Esophagus (tissue), 2 donors: Measurements from ENCODE around the gene NALF2. TPM values are rescaled to one million over a fixed set of nuclear protein-coding genes. Genes with fewer than 3 reads are reported as not detected.

ENCODE experiments used
- H3K27ac ChIP-seq, 2 donors: one replicate each; pipeline ENCODE4 v1.5.1; 2013; ENCODE audit warnings: low read depth in 2 of 2, mild to moderate bottlenecking in 2 of 2, inconsistent platforms in 1 of 2, low read length in 1 of 2, moderate library complexity in 1 of 2
- H3K27me3 ChIP-seq, 2 donors: one replicate each; pipeline ENCODE4 v1.6.1; 2013; ENCODE audit warnings: low read length in 2 of 2, control low read depth in 1 of 2, mild to moderate bottlenecking in 1 of 2; ENCODE audit not compliant: insufficient read depth in 2 of 2, control insufficient read depth in 1 of 2
- H3K36me3 ChIP-seq, 2 donors: one replicate each; pipeline ENCODE4 v1.6.1; 2013; ENCODE audit warnings: low read length in 1 of 2; ENCODE audit not compliant: control insufficient read depth in 2 of 2, insufficient read depth in 2 of 2
- H3K4me1 ChIP-seq, 2 donors: one replicate each; pipeline ENCODE4 v1.6.1; 2013; ENCODE audit warnings: low read length in 1 of 2; ENCODE audit not compliant: control insufficient read depth in 2 of 2, insufficient read depth in 2 of 2
- H3K4me3 ChIP-seq, 2 donors: one replicate each; pipeline ENCODE4 v1.5.1; 2013; ENCODE audit warnings: low read length in 2 of 2, mild to moderate bottlenecking in 2 of 2, low read depth in 1 of 2, moderate library complexity in 1 of 2
- H3K9me3 ChIP-seq, 2 donors: one replicate each; pipeline ENCODE4 v1.6.1; 2013; ENCODE audit warnings: mild to moderate bottlenecking in 2 of 2, low read depth in 1 of 2, low read length in 1 of 2, moderate library complexity in 1 of 2; ENCODE audit not compliant: control insufficient read depth in 2 of 2, insufficient read depth in 1 of 2
- WGBS, 2 donors: extraction: QIAGEN DNeasy Blood & Tissue Kit; methylation state at CpG; one replicate each; pipeline ENCODE4 v1.1.7; 2013; 5-methylcytosine and 5-hydroxymethylcytosine counted together
- polyA plus RNA-seq, 2 donors: library from polyadenylated mRNA; stranded (reverse); fragments of 200-250 nt; gene quantifications; one replicate each; pipeline ENCODE4 v1.2.3, GENCODE V29; 2013
- donor health status: healthy with polysubstance abuse.
- donor health status: Bipolar disorder and iron deficiency.

The NALF2 gene
- polyA plus RNA-seq, 2 donors = 0.06 to 0.14 TPM

DNA sequence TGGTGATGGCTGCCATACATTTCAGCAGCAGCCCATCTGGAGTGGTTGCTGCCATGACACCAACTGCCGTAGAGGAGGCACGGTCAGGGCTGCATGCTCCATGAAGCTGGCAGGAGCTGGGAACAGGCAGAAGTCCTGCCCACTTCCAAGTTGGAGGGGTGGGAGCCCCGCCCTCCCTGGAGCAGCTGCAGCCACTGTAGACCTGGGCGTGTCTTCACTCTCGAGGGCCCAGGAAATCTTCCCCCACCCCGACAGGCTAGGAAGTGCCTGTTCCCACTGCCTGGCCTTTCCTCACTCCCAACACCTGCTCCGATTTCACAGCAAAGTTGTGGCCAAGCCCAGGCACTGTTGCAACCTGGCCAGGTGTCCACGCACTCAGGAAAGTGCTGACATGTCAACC, 42.3 kb downstream of the NALF2 start:
- no peak overlapping the region for H3K27ac ChIP-seq
- no peak overlapping the region for H3K4me3 ChIP-seq
- peaks cover 3 to 6% of the 10 kb centered on the region in 2 donors for H3K9me3 ChIP-seq
- H3K27me3 ChIP-seq = peaks cover 0 to 2% of the 10 kb centered on the region in 2 donors
- H3K4me1 ChIP-seq = no peaks in the 10 kb centered on the region
- no peaks in the 10 kb centered on the region for H3K36me3 ChIP-seq
- 76 to 79% methylated on average over 8 of the region's 8 CpGs for WGBS, 2 donors

DNA sequence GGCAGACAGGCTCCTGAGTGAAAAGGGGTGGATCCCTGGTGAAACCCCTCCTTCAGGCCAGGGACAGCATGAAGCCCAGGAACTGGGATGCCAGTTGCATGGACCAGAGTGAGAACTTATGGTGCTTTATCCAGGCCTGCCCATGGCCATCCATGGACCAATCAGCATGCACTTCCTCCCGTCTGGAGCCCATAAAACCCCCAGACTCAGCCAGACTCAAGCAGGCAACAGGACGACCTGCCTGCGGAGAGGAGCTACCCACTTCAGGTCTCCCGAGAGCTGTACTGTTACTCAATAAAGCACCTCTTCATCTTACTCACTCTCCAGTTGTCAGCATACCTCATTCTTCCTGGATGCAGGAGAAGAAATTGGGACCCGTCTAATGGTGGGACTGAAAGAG, 42.9 kb downstream of the NALF2 start:
- Histone ChIP-seq H3K4me3 (no peak overlapping the region), H3K36me3 (no peaks in the 10 kb centered on the region), H3K27ac (no peak overlapping the region), H3K4me1 (no peaks in the 10 kb centered on the region), H3K27me3 (peaks cover 0 to 2% of the 10 kb centered on the region in 2 donors), H3K9me3 (peaks cover 3 to 6% of the 10 kb centered on the region in 2 donors)
- 86 to 96% methylated on average over 5 of the region's 5 CpGs for WGBS, 2 donors

DNA sequence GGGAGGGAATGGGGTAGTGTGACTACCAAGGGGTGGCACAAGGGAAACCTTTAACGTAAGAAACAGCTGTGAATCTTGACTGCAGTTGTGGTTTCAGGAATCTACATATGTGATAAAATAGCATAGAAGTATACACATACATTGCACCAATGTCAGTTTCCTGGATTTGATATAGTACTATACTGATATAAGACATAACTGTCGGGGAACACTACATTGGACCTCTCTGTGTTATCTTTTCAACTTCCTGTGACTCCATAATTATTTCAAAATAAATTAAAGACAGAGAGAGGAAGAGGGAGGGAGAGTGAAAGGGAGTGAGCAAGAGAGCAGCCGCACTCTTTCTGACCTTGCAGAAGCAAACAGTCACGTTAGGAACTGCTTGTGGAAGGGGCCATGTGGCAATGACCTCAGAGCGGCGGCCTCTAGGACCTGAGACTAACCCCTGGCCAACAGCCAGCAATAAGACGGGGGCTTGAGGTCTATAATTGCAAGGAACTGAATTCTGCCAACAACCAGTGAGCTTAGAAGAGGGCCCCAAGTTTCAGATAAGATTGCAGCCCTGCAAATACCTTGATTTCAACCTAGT, 47.4 kb downstream of the NALF2 start:
- Histone ChIP-seq H3K9me3 (peaks cover 2 to 4% of the 10 kb centered on the region in 2 donors), H3K4me1 (no peaks in the 10 kb centered on the region), H3K27me3 (peaks cover 0 to 2% of the 10 kb centered on the region in 2 donors), H3K36me3 (no peaks in the 10 kb centered on the region), H3K4me3 (no peak overlapping the region), H3K27ac (no peak overlapping the region)
- WGBS, 2 donors = 47 to 54% methylated on average over 7 of the region's 7 CpGs

DNA sequence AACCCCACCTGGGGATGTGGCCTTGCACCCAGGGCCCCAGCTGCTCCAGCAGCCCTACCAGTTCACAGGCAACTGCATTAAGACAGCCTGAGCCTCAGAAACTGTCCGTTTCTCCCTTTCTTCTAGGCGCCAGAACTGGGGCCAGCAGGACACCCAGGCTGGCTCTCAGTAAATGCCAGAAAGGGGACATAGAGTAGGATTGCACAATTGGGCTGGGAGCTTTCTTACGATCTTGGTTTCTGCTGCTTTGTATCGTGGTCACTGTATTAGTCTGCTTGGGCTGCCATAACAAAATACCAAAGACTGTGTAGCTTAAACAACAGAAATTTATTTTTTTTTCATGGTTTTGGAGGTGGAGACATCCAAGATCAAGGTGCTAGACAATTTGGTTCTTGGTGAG, 48.4 kb downstream of the NALF2 start:
- no peaks in the 10 kb centered on the region for H3K36me3 ChIP-seq
- H3K4me3 ChIP-seq = no peak overlapping the region
- H3K9me3 ChIP-seq = no peaks in the 10 kb centered on the region
- H3K4me1 ChIP-seq = no peaks in the 10 kb centered on the region
- WGBS, 2 donors = 70 to 84% methylated on average over 4 of the region's 4 CpGs
- peaks cover 0 to 2% of the 10 kb centered on the region in 2 donors for H3K27me3 ChIP-seq
- H3K27ac ChIP-seq = no peak overlapping the region

Other genes starting within 250 kb of the NALF2 start
- under 1 TPM; 0.57 to 0.92 TPM for gene EDA, start 111.8 kb downstream of the NALF2 start, polyA plus RNA-seq